H9 (cell line): Measurements from ENCODE around the gene CSNK1G1. TPM values are rescaled to one million over a fixed set of nuclear protein-coding genes. Genes with fewer than 3 reads are reported as not detected.
"Not testable (repeated sequence)": the region's sequence is repeated elsewhere in the genome, so short reads cannot be mapped to it uniquely, and the experiment has no call there.

ENCODE experiments used
- DNase-seq: peaks from one replicate; pipeline ENCODE4 v3.0.0-alpha.2; 2017
- H2AFZ ChIP-seq: one replicate; pipeline ENCODE4 v1.6.1; 2013; ENCODE audit warnings: mild to moderate bottlenecking, low read length, control low read depth, moderate library complexity
- H2AK5ac ChIP-seq: 2 replicates; pipeline ENCODE4 v1.6.1; 2013; ENCODE audit warnings: low read length, control low read depth, mixed read lengths; ENCODE audit not compliant: insufficient read length
- H2BK120ac ChIP-seq: one replicate; pipeline ENCODE4 v1.6.1; 2013; ENCODE audit warnings: low read depth, mild to moderate bottlenecking, low read length, control low read depth, inconsistent platforms; ENCODE audit not compliant: poor library complexity, severe bottlenecking
- H2BK12ac ChIP-seq: 2 replicates; pipeline ENCODE4 v1.6.1; 2013; ENCODE audit warnings: low read length, control low read depth, mixed read lengths, low read depth; ENCODE audit not compliant: insufficient read length
- H2BK15ac ChIP-seq: 2 replicates; pipeline ENCODE4 v1.6.1; 2013; ENCODE audit warnings: low read depth, low read length, control low read depth
- H2BK20ac ChIP-seq: one replicate; pipeline ENCODE4 v1.6.1; 2013; ENCODE audit warnings: low read depth, mild to moderate bottlenecking, low read length, control low read depth, inconsistent platforms; ENCODE audit not compliant: poor library complexity, severe bottlenecking
- H2BK5ac ChIP-seq: 2 replicates; pipeline ENCODE4 v1.6.1; 2013; ENCODE audit warnings: low read length, control low read depth, mixed read lengths; ENCODE audit not compliant: insufficient read length
- H3K14ac ChIP-seq: 2 replicates; pipeline ENCODE4 v1.6.1; 2013; ENCODE audit warnings: low read length, control low read depth; ENCODE audit not compliant: insufficient read depth
- H3K18ac ChIP-seq: 2 replicates; pipeline ENCODE4 v1.6.1; 2013; ENCODE audit warnings: low read depth, mild to moderate bottlenecking, mixed read lengths, low read length, control low read depth; ENCODE audit not compliant: insufficient read length
- H3K23ac ChIP-seq: 2 replicates; pipeline ENCODE4 v1.6.1; 2013; ENCODE audit warnings: low read length, control low read depth, mixed read lengths, low read depth; ENCODE audit not compliant: insufficient read length
- H3K23me2 ChIP-seq: 2 replicates; pipeline ENCODE4 v1.6.1; 2013; ENCODE audit warnings: low read depth, mild to moderate bottlenecking, mixed read lengths, low read length, control low read depth; ENCODE audit not compliant: insufficient read length, poor library complexity, severe bottlenecking
- H3K27ac ChIP-seq: 2 replicates; pipeline ENCODE4 v1.5.1; 2013; ENCODE audit warnings: low read length, control low read depth, mixed read lengths, low read depth; ENCODE audit not compliant: insufficient read length
- H3K27me3 ChIP-seq: 2 replicates; pipeline ENCODE4 v1.6.1; 2013; ENCODE audit warnings: low read length, control low read depth, inconsistent platforms; ENCODE audit not compliant: insufficient read depth
- H3K4ac ChIP-seq: 2 replicates; pipeline ENCODE4 v1.6.1; 2013; ENCODE audit warnings: low read depth, mild to moderate bottlenecking, control low read depth, inconsistent platforms, low read length, moderate library complexity
- H3K4me1 ChIP-seq: 2 replicates; pipeline ENCODE4 v1.6.1; 2013; ENCODE audit warnings: low read length, control low read depth, inconsistent platforms; ENCODE audit not compliant: insufficient read depth
- H3K4me2 ChIP-seq: 2 replicates; pipeline ENCODE4 v1.6.1; 2013; ENCODE audit warnings: low read length, control low read depth, mixed read lengths; ENCODE audit not compliant: insufficient read length, insufficient read depth
- H3K56ac ChIP-seq: 2 replicates; pipeline ENCODE4 v1.6.1; 2013; ENCODE audit warnings: low read depth, mild to moderate bottlenecking, mixed read lengths, low read length, control low read depth; ENCODE audit not compliant: insufficient read length
- H3K79me1 ChIP-seq: 2 replicates; pipeline ENCODE4 v1.6.1; 2013; ENCODE audit warnings: low read depth, mild to moderate bottlenecking, moderate library complexity, low read length, control low read depth, inconsistent platforms; ENCODE audit not compliant: insufficient read depth, poor library complexity, severe bottlenecking
- H3K79me2 ChIP-seq: 2 replicates; pipeline ENCODE4 v1.6.1; 2013; ENCODE audit warnings: low read length, control low read depth, inconsistent platforms; ENCODE audit not compliant: insufficient read depth
- H3K9ac ChIP-seq: 2 replicates; pipeline ENCODE4 v1.6.1; 2013; ENCODE audit warnings: low read length, control low read depth, mixed read lengths; ENCODE audit not compliant: insufficient read length; ENCODE audit errors: extremely low read depth
- H3K9me3 ChIP-seq: one replicate; pipeline ENCODE4 v1.6.1; 2013; ENCODE audit warnings: low read depth, low read length, inconsistent platforms; ENCODE audit not compliant: control insufficient read depth
- H3T11ph ChIP-seq: one replicate; pipeline ENCODE4 v1.6.1; 2013; ENCODE audit warnings: mild to moderate bottlenecking, low read length, control low read depth, inconsistent platforms
- H4K20me1 ChIP-seq: one replicate; pipeline ENCODE4 v1.6.1; 2013; ENCODE audit not compliant: control insufficient read depth, insufficient read length, insufficient read depth
- H4K5ac ChIP-seq: 2 replicates; pipeline ENCODE4 v1.6.1; 2013; ENCODE audit warnings: low read depth, mild to moderate bottlenecking, mixed read lengths, low read length, control low read depth; ENCODE audit not compliant: insufficient read length
- H4K8ac ChIP-seq: replicated peaks from 2 replicates; pipeline ENCODE4 v1.6.1; 2013; ENCODE audit warnings: low read length, control low read depth, mixed read lengths, low read depth; ENCODE audit not compliant: insufficient read length
- H4K91ac ChIP-seq: 2 replicates; pipeline ENCODE4 v1.6.1; 2013; ENCODE audit warnings: low read depth, mild to moderate bottlenecking, moderate library complexity, mixed read lengths, low read length, control low read depth; ENCODE audit not compliant: insufficient read length
- H3K27ac Mint-ChIP-seq, 3 experiments: 2 replicates in 2 of 3; 3 replicates in 1 of 3; pipeline ENCODE4 v1.8.0; 2020 to 2021; ENCODE audit warnings: mixed read lengths in 3 of 3, mild to moderate bottlenecking in 1 of 3, moderate library complexity in 1 of 3
- H3K27me3 Mint-ChIP-seq: 2 replicates; pipeline ENCODE4 v1.8.0; 2021; ENCODE audit warnings: low read depth, mild to moderate bottlenecking, moderate library complexity, mixed read lengths
- H3K36me3 Mint-ChIP-seq, 3 experiments: 2 replicates in 2 of 3; 3 replicates in 1 of 3; pipeline ENCODE4 v1.8.0; 2020 to 2021; ENCODE audit warnings: low read depth in 3 of 3, mixed read lengths in 3 of 3; ENCODE audit not compliant: insufficient read depth in 1 of 3
- H3K4me1 Mint-ChIP-seq, 2 experiments: 2 replicates each; pipeline ENCODE4 v1.8.0; 2020; ENCODE audit warnings: mixed read lengths in 2 of 2
- H3K4me3 Mint-ChIP-seq, 2 experiments: 2 replicates in 1 of 2; 3 replicates in 1 of 2; pipeline ENCODE4 v1.8.0; 2020 to 2021; ENCODE audit warnings: mild to moderate bottlenecking in 2 of 2, mixed read lengths in 2 of 2, moderate library complexity in 1 of 2
- H3K9me3 Mint-ChIP-seq, 2 experiments: 2 replicates in 1 of 2; 3 replicates in 1 of 2; pipeline ENCODE4 v1.8.0; 2020; ENCODE audit warnings: mild to moderate bottlenecking in 2 of 2, mixed read lengths in 2 of 2, moderate library complexity in 1 of 2
- WGBS: extraction: QIAGEN DNeasy Blood & Tissue Kit; methylation state at CpG from one replicate; pipeline ENCODE4 v1.1.7; 2013; ENCODE audit warnings: missing lambda C conversion rate, low lambda C conversion rate, mixed read lengths; ENCODE audit not compliant: insufficient read length; ENCODE audit errors: extremely low coverage; 5-methylcytosine and 5-hydroxymethylcytosine counted together
- total RNA-seq: library from RNA; stranded (reverse); gene quantifications from 2 replicates; pipeline ENCODE4 v1.2.1, GENCODE V29; 2021

Gene CSNK1G1
- total RNA-seq, 1 experiment from 2014 or later: 17.1 TPM

DNA sequence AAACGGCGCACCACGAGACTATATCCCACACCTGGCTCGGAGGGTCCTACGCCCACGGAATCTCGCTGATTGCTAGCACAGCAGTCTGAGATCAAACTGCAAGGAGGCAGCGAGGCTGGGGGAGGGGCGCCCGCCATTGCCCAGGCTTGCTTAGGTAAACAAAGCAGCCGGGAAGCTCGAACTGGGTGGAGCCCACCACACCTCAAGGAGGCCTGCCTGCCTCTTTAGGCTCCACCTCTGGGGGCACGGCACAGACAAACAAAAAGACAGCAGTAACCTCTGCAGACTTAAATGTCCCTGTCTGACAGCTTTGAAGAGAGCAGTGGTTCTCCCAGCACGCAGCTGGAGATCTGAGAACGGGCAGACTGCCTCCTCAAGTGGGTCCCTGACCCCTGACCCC is 29.0 kb downstream of the CSNK1G1 start:
- not testable (repeated sequence) for H3K23ac ChIP-seq, H3K14ac ChIP-seq, H3K79me1 ChIP-seq, DNase-seq, H2BK12ac ChIP-seq, H2AK5ac ChIP-seq, H2BK15ac ChIP-seq, H2BK5ac ChIP-seq, H3K4me1 ChIP-seq, H3K9ac ChIP-seq, H3K4ac ChIP-seq, H3K56ac ChIP-seq, H3K18ac ChIP-seq, H3K79me2 ChIP-seq, H3K27me3 ChIP-seq, H3K4me1 Mint-ChIP-seq, H4K20me1 ChIP-seq, H3K27ac ChIP-seq, H3K23me2 ChIP-seq, H4K8ac ChIP-seq, H3K27ac Mint-ChIP-seq, H4K91ac ChIP-seq, H3K36me3 Mint-ChIP-seq, H2BK20ac ChIP-seq, H3K9me3 ChIP-seq, H3K4me2 ChIP-seq, H2BK120ac ChIP-seq, H3T11ph ChIP-seq, H3K27me3 Mint-ChIP-seq, H2AFZ ChIP-seq, H4K5ac ChIP-seq, H3K9me3 Mint-ChIP-seq
- WGBS: no CpG with 5 or more reads among the region's 15 CpGs
- peak overlapping the region in 1 of 2 experiments; percentile 10; a peak in 2 of 5 replicates for H3K4me3 Mint-ChIP-seq

DNA sequence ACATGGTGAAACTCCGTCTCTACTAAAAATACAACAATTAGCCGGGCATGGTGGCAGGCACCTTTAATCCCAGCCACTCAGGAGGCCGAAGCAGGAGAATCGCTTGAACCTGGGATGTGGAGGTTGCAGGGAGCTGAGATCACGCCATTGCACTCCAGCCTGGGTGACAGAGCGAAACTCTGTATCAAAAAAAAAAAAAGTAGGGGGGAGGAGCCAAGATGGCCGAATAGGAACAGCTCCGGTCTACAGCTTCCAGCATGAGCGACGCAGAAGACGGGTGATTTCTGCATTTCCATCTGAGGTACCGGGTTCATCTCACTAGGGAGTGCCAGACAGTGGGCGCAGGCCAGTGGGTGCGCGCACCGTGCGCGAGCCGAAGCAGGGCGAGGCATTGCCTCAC is 29.5 kb downstream of the CSNK1G1 start:
- H2BK15ac ChIP-seq, H2BK20ac ChIP-seq, H3K4me2 ChIP-seq, H3K9me3 ChIP-seq, H4K91ac ChIP-seq, H2AFZ ChIP-seq, H2AK5ac ChIP-seq, H3K23ac ChIP-seq, H3K9me3 Mint-ChIP-seq, H3K79me1 ChIP-seq, H2BK12ac ChIP-seq, H2BK120ac ChIP-seq, H4K20me1 ChIP-seq, H3K79me2 ChIP-seq, H3K18ac ChIP-seq, H2BK5ac ChIP-seq, H4K8ac ChIP-seq, H3K36me3 Mint-ChIP-seq, H3T11ph ChIP-seq, H3K4ac ChIP-seq, H3K4me1 Mint-ChIP-seq, H3K14ac ChIP-seq, H3K4me1 ChIP-seq, H3K27ac ChIP-seq, H3K27me3 Mint-ChIP-seq, H3K56ac ChIP-seq, H3K23me2 ChIP-seq, H3K9ac ChIP-seq, H4K5ac ChIP-seq, DNase-seq, H3K27me3 ChIP-seq: not testable (repeated sequence)
- peak overlapping the region; percentile 63 to 73 for H3K4me3 Mint-ChIP-seq
- H3K27ac Mint-ChIP-seq: peak overlapping the region; percentile 28 to 92 (median 90); a peak in 6 of 7 replicates
- WGBS: no CpG with 5 or more reads among the region's 20 CpGs
